ENCODE results near the gene HSP90B1. TPM values are rescaled to one million over a fixed set of nuclear protein-coding genes. Genes with fewer than 3 reads are reported as not detected.

Gene HSP90B1
- total and polyA plus RNA-seq, 10 of the 15 experiments (the other 5 are each of a cell fraction or from before 2014, with no cell fraction given): 254 to 968 (median 560) TPM

GRCh38 chr12:103965590-103966504, 35.6 kb downstream of the HSP90B1 start, which contains the start of gene TDG (continued):
- no peak for TF ChIP-seq ZNF592 (IDR thresholded peaks at IDR 0.05)
- no peak for TF ChIP-seq MTA3 (IDR thresholded peaks at IDR 0.05; ENCODE audit: borderline replicate concordance, low read length)
- TF ChIP-seq HDGF (IDR thresholded peaks at IDR 0.05): peak; percentile 65; the same call in 1 of the 2 replicates
- peak; percentile 60 for TF ChIP-seq MEF2B (IDR thresholded peaks at IDR 0.05; ENCODE audit: partially characterized antibody, poor library complexity, severe bottlenecking)
- TF ChIP-seq MAX (IDR thresholded peaks at IDR 0.05; ENCODE audit: low read depth, low read length): peak; percentile 92
- TF ChIP-seq ZNF217 (IDR thresholded peaks at IDR 0.05): no peak
- TF ChIP-seq STAT1 (conservative IDR thresholded peaks at IDR 0.05): peak; percentile 73; the same call in 1 of the 2 replicates
- TF ChIP-seq ZSCAN29 (IDR thresholded peaks at IDR 0.05): no peak
- TF ChIP-seq NFXL1 (IDR thresholded peaks at IDR 0.05; ENCODE audit: borderline replicate concordance): no peak
- peak; percentile 88 for TF ChIP-seq ZNF207 (IDR thresholded peaks at IDR 0.05; ENCODE audit: borderline replicate concordance)
- TF ChIP-seq BACH1 (IDR thresholded peaks at IDR 0.05; ENCODE audit: borderline replicate concordance): no peak
- TF ChIP-seq TCF3 (IDR thresholded peaks at IDR 0.05; ENCODE audit: borderline replicate concordance, insufficient read depth, low read depth, low read length): peak; percentile 50; the same call in 1 of the 2 replicates
- no peak for TF ChIP-seq ZBTB33 (IDR thresholded peaks at IDR 0.05)
- TF ChIP-seq RAD51 (IDR thresholded peaks at IDR 0.05): peak; percentile 99
- TF ChIP-seq HDAC2 (IDR thresholded peaks at IDR 0.05): no peak
- TF ChIP-seq RUNX3 (IDR thresholded peaks at IDR 0.05; ENCODE audit: low read length): peak; percentile 69
- 0 out of 2 replicates have a peak, but pooled peaks have one; percentile 28 for TF ChIP-seq ZNF24 (IDR thresholded peaks at IDR 0.05)
